HG03159 (cell line): ENCODE data around the gene BBS9.

ENCODE experiments used
- ATAC-seq: cut with Tn5 transposase; IDR thresholded peaks from one replicate; pipeline ENCODE4 v1.9.1; 2021; ENCODE audit warnings: mild to moderate bottlenecking, moderate library complexity; ENCODE audit not compliant: unreplicated experiment

BBS9 gene

GRCh38 chr7:33632840-33633525 is 503.6 kb downstream of the BBS9 start:
- no peak for ATAC-seq

GRCh38 chr7:33634606-33635005 is 505.2 kb downstream of the BBS9 start:
- ATAC-seq, result no peak

GRCh38 chr7:33636359-33636758 is 507.0 kb downstream of the BBS9 start:
- ATAC-seq, result no peak

GRCh38 chr7:33639552-33640197 is 510.3 kb downstream of the BBS9 start:
- no peak for ATAC-seq

- no peak for ATAC-seq
Measured at GRCh38 chr7:33640741-33641140, 511.4 kb downstream of the BBS9 start.

- no peak for ATAC-seq
Measured at GRCh38 chr7:33642312-33642711, 512.9 kb downstream of the BBS9 start.

- ATAC-seq, result no peak
Measured at GRCh38 chr7:33643530-33643929, 514.2 kb downstream of the BBS9 start.

- no peak for ATAC-seq
Measured at GRCh38 chr7:33644489-33644888, 515.1 kb downstream of the BBS9 start.

- no peak for ATAC-seq
Measured at GRCh38 chr7:33645104-33645503, 515.7 kb downstream of the BBS9 start.

GRCh38 chr7:33646166-33646565 is 516.8 kb downstream of the BBS9 start:
- no peak for ATAC-seq

GRCh38 chr7:33646891-33647391 is 517.6 kb downstream of the BBS9 start:
- no peak for ATAC-seq

GRCh38 chr7:33649476-33650441 is 520.4 kb downstream of the BBS9 start:
- no peak for ATAC-seq

GRCh38 chr7:33650828-33651227 is 521.5 kb downstream of the BBS9 start:
- no peak for ATAC-seq

- no peak for ATAC-seq
Measured at GRCh38 chr7:33651998-33652515, 522.7 kb downstream of the BBS9 start.

- no peak for ATAC-seq
Measured at GRCh38 chr7:33654676-33655075, 525.3 kb downstream of the BBS9 start.
